Mesothelial cell of epicardium (in vitro differentiated cells): ENCODE results near the gene CES2. TPM values are rescaled to one million over a fixed set of nuclear protein-coding genes. Genes with fewer than 3 reads are reported as not detected.

Source experiments
- DNase-seq, 2 experiments: peaks; one replicate each; pipeline ENCODE4 v3.0.0; 2021; ENCODE audit warnings: low spot score in 2 of 2; ENCODE audit not compliant: unreplicated experiment in 2 of 2
- H3K27ac Mint-ChIP-seq: 2 replicates; pipeline ENCODE4 v1.8.0; 2021; ENCODE audit warnings: mixed read lengths
- H3K27me3 Mint-ChIP-seq: 2 replicates; pipeline ENCODE4 v1.8.0; 2021; ENCODE audit warnings: low read depth, mixed read lengths
- H3K36me3 Mint-ChIP-seq: 2 replicates; pipeline ENCODE4 v1.8.0; 2021; ENCODE audit warnings: mixed read lengths
- H3K4me1 Mint-ChIP-seq: 2 replicates; pipeline ENCODE4 v1.8.0; 2021; ENCODE audit warnings: mixed read lengths
- H3K4me3 Mint-ChIP-seq: 2 replicates; pipeline ENCODE4 v1.8.0; 2021; ENCODE audit warnings: mild to moderate bottlenecking, moderate library complexity, mixed read lengths
- H3K9me3 Mint-ChIP-seq: 2 replicates; pipeline ENCODE4 v1.8.0; 2021; ENCODE audit warnings: mixed read lengths
- total RNA-seq: library from RNA; stranded (reverse); gene quantifications from 3 replicates; pipeline ENCODE4 v1.2.1, GENCODE V29; 2021
- TF ChIP-seq, protein P1 (sequence below): fragments of 200-600 bp; sonication (generic); IDR thresholded peaks from one replicate; pipeline ENCODE4 v1.5.0; 2021; ENCODE audit warnings: antibody characterized with exemption; ENCODE audit not compliant: unreplicated experiment

Gene CES2
- total RNA-seq, 1 donor from 2014 or later: 52.0 TPM

- H3K27me3 Mint-ChIP-seq: peaks cover 31% of the 10 kb centered on the region
- no peaks in the 10 kb centered on the region for H3K36me3 Mint-ChIP-seq
- DNase-seq: no peak
- no peak overlapping the region for H3K27ac Mint-ChIP-seq
- H3K4me1 Mint-ChIP-seq: no peaks in the 10 kb centered on the region
- no peaks in the 10 kb centered on the region for H3K9me3 Mint-ChIP-seq
- TF ChIP-seq, protein P1, sequence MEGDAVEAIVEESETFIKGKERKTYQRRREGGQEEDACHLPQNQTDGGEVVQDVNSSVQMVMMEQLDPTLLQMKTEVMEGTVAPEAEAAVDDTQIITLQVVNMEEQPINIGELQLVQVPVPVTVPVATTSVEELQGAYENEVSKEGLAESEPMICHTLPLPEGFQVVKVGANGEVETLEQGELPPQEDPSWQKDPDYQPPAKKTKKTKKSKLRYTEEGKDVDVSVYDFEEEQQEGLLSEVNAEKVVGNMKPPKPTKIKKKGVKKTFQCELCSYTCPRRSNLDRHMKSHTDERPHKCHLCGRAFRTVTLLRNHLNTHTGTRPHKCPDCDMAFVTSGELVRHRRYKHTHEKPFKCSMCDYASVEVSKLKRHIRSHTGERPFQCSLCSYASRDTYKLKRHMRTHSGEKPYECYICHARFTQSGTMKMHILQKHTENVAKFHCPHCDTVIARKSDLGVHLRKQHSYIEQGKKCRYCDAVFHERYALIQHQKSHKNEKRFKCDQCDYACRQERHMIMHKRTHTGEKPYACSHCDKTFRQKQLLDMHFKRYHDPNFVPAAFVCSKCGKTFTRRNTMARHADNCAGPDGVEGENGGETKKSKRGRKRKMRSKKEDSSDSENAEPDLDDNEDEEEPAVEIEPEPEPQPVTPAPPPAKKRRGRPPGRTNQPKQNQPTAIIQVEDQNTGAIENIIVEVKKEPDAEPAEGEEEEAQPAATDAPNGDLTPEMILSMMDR: no peak
- no peak overlapping the region for H3K4me3 Mint-ChIP-seq
Observed at GRCh38 chr16:66913711-66914110, 21.6 kb upstream of the CES2 start.

GRCh38 chr16:66914541-66914940 lies 20.8 kb upstream of the CES2 start:
- no peaks in the 10 kb centered on the region for H3K9me3 Mint-ChIP-seq
- no peak overlapping the region for H3K4me3 Mint-ChIP-seq
- no peaks in the 10 kb centered on the region for H3K4me1 Mint-ChIP-seq
- DNase-seq: no peak
- no peak overlapping the region for H3K27ac Mint-ChIP-seq
- TF ChIP-seq, protein P1: no peak
- H3K36me3 Mint-ChIP-seq: no peaks in the 10 kb centered on the region
- H3K27me3 Mint-ChIP-seq: peaks cover 37% of the 10 kb centered on the region

- TF ChIP-seq, protein P1: no peak
- H3K36me3 Mint-ChIP-seq: no peaks in the 10 kb centered on the region
- no peak overlapping the region for H3K4me3 Mint-ChIP-seq
- no peaks in the 10 kb centered on the region for H3K9me3 Mint-ChIP-seq
- H3K4me1 Mint-ChIP-seq: no peaks in the 10 kb centered on the region
- H3K27me3 Mint-ChIP-seq: peaks cover 37% of the 10 kb centered on the region
- DNase-seq: no peak
- no peak overlapping the region for H3K27ac Mint-ChIP-seq
Observed at GRCh38 chr16:66915041-66915440, 20.3 kb upstream of the CES2 start.

- DNase-seq: no peak
- no peak overlapping the region for H3K4me3 Mint-ChIP-seq
- peaks cover 50% of the 10 kb centered on the region for H3K27me3 Mint-ChIP-seq
- TF ChIP-seq, protein P1: no peak
- no peaks in the 10 kb centered on the region for H3K4me1 Mint-ChIP-seq
- H3K27ac Mint-ChIP-seq: no peak overlapping the region
- no peaks in the 10 kb centered on the region for H3K9me3 Mint-ChIP-seq
- H3K36me3 Mint-ChIP-seq: no peaks in the 10 kb centered on the region
Observed at GRCh38 chr16:66916518-66916917, 18.8 kb upstream of the CES2 start.

DNA sequence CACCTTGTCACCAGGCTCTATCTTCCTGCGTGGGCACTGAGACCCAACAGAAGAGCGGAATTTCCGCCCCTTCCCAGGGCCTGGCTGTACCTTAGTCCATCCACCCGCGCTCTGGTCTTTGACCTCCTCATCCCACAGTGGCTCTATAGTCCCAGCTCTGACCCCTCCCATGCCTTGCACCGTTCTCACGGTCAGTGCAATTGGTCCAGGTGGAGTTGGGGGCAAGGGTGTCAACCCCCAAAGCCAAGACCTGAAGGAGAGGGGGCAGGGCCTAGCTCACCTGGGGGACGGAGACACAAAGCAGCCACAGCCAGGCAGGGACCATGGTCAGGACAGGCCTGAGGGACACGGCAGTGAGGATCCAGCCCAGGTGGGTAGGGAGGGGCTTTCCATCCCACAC lies 17.6 kb upstream of the CES2 start:
- H3K9me3 Mint-ChIP-seq: no peaks in the 10 kb centered on the region
- H3K4me3 Mint-ChIP-seq: no peak overlapping the region
- no peak for DNase-seq
- no peaks in the 10 kb centered on the region for H3K4me1 Mint-ChIP-seq
- TF ChIP-seq, protein P1: no peak
- H3K36me3 Mint-ChIP-seq: no peaks in the 10 kb centered on the region
- H3K27ac Mint-ChIP-seq: no peak overlapping the region
- H3K27me3 Mint-ChIP-seq: peaks cover 60% of the 10 kb centered on the region

DNA sequence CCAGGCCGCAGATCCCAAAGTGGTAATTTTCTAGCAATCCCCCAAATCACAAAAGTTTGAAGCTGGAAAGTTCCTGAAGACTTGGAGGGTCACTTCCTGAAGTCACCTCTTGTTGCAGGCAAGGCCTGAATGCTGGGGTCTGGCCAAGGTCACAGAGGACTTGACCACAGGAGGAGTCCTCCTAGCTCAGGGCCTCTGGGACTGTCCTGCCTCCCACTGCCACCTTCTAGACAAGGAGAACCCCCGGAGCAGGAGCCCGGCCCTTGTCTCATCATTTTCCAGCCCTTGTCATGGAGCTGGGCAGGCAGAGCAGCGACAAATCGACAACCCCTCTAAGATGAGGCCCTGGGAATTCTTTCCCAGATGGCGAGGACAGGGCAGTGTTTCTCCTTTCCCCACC lies 17.0 kb upstream of the CES2 start:
- TF ChIP-seq, protein P1: no peak
- H3K27me3 Mint-ChIP-seq: peaks cover 66% of the 10 kb centered on the region
- no peaks in the 10 kb centered on the region for H3K36me3 Mint-ChIP-seq

More for the DNA sequence above, 17.0 kb upstream of the CES2 start:
- no peak for DNase-seq
- Mint-ChIP-seq H3K4me3 (no peak overlapping the region), H3K27ac (no peak overlapping the region), H3K9me3 (no peaks in the 10 kb centered on the region), H3K4me1 (peaks cover 3% of the 10 kb centered on the region)
